Trophoblast cell (in vitro differentiated cells and primary cell): ENCODE results near the gene FGFR3.
A peak's percentile ranks its signal among the peaks of the same experiment; 100 is the strongest.

Experiments used
- DNase-seq, 2 donors: peaks; one replicate each; pipeline ENCODE4 v3.0.0-alpha.2; 2016
- H2AFZ ChIP-seq: 2 replicates; pipeline ENCODE4 v1.6.1; 2013; ENCODE audit warnings: low read length, moderate library complexity, mild to moderate bottlenecking; ENCODE audit not compliant: insufficient read depth, poor library complexity
- H2AK5ac ChIP-seq: 2 replicates; pipeline ENCODE4 v1.6.1; 2013; ENCODE audit warnings: mild to moderate bottlenecking, low read length
- H2BK120ac ChIP-seq: 2 replicates; pipeline ENCODE4 v1.6.1; 2013; ENCODE audit warnings: low read length, mild to moderate bottlenecking, moderate library complexity; ENCODE audit not compliant: insufficient read depth, poor library complexity
- H2BK12ac ChIP-seq: 2 replicates; pipeline ENCODE4 v1.6.1; 2013; ENCODE audit warnings: mild to moderate bottlenecking, low read length, moderate library complexity
- H2BK5ac ChIP-seq: 2 replicates; pipeline ENCODE4 v1.6.1; 2013; ENCODE audit warnings: low read length, low read depth, moderate library complexity, mild to moderate bottlenecking; ENCODE audit not compliant: poor library complexity
- H3K14ac ChIP-seq: 2 replicates; pipeline ENCODE4 v1.6.1; 2013; ENCODE audit warnings: mild to moderate bottlenecking, low read length
- H3K18ac ChIP-seq: 2 replicates; pipeline ENCODE4 v1.6.1; 2013; ENCODE audit warnings: mild to moderate bottlenecking, low read length
- H3K23ac ChIP-seq: 2 replicates; pipeline ENCODE4 v1.6.1; 2013; ENCODE audit warnings: low read length
- H3K27ac ChIP-seq: 2 replicates; pipeline ENCODE4 v1.5.1; 2013; ENCODE audit warnings: low read depth, mild to moderate bottlenecking, inconsistent platforms, low read length, moderate library complexity
- H3K27me3 ChIP-seq: 2 replicates; pipeline ENCODE4 v1.6.1; 2013; ENCODE audit warnings: inconsistent platforms, mild to moderate bottlenecking, low read length, moderate library complexity; ENCODE audit not compliant: insufficient read depth
- H3K36me3 ChIP-seq, 2 experiments: 1 replicate in 1 of 2; 2 replicates in 1 of 2; pipeline ENCODE4 v1.6.1; 2013; ENCODE audit warnings: low read length in 2 of 2, mild to moderate bottlenecking in 2 of 2, moderate library complexity in 1 of 2; ENCODE audit not compliant: insufficient read depth in 2 of 2, control insufficient read depth in 1 of 2
- H3K4ac ChIP-seq: 2 replicates; pipeline ENCODE4 v1.6.1; 2013; ENCODE audit warnings: low read depth, mild to moderate bottlenecking, low read length, moderate library complexity
- H3K4me1 ChIP-seq, 2 experiments: 1 replicate in 1 of 2; 2 replicates in 1 of 2; pipeline ENCODE4 v1.6.1; 2013; ENCODE audit warnings: low read length in 2 of 2, mild to moderate bottlenecking in 2 of 2, moderate library complexity in 1 of 2; ENCODE audit not compliant: insufficient read depth in 2 of 2, control insufficient read depth in 1 of 2
- H3K4me2 ChIP-seq: 2 replicates; pipeline ENCODE4 v1.6.1; 2013; ENCODE audit warnings: inconsistent platforms, mild to moderate bottlenecking, low read length, moderate library complexity
- H3K4me3 ChIP-seq: 2 replicates; pipeline ENCODE4 v1.5.1; 2013; ENCODE audit warnings: mild to moderate bottlenecking, low read depth, low read length, inconsistent platforms
- H3K79me1 ChIP-seq: one replicate; pipeline ENCODE4 v1.6.1; 2013; ENCODE audit warnings: low read length
- H3K79me2 ChIP-seq: 2 replicates; pipeline ENCODE4 v1.6.1; 2013; ENCODE audit warnings: low read length, mild to moderate bottlenecking; ENCODE audit not compliant: control insufficient read depth, insufficient read depth, poor library complexity
- H3K9ac ChIP-seq: 2 replicates; pipeline ENCODE4 v1.6.1; 2013; ENCODE audit warnings: mild to moderate bottlenecking, low read length
- H3K9me3 ChIP-seq: 2 replicates; pipeline ENCODE4 v1.6.1; 2013; ENCODE audit warnings: low read depth, mild to moderate bottlenecking, control low read depth, inconsistent platforms, low read length; ENCODE audit not compliant: insufficient read depth
- H4K12ac ChIP-seq: 2 replicates; pipeline ENCODE4 v1.6.1; 2013; ENCODE audit warnings: low read depth, mild to moderate bottlenecking, low read length, moderate library complexity
- H4K8ac ChIP-seq: 2 replicates; pipeline ENCODE4 v1.6.1; 2013; ENCODE audit warnings: low read depth, mild to moderate bottlenecking, low read length, moderate library complexity
- H4K91ac ChIP-seq: one replicate; pipeline ENCODE4 v1.6.1; 2013; ENCODE audit warnings: low read depth, mild to moderate bottlenecking, low read length, moderate library complexity
- WGBS: extraction: QIAGEN DNeasy Blood & Tissue Kit; methylation state at CpG from one replicate; pipeline ENCODE4 v1.1.7; 2013; ENCODE audit warnings: missing lambda C conversion rate; ENCODE audit not compliant: insufficient read length, insufficient coverage; ENCODE audit errors: extremely low coverage; 5-methylcytosine and 5-hydroxymethylcytosine counted together

The FGFR3 gene

GRCh38 chr4:1788254-1788973, 4.7 kb upstream of the FGFR3 start:
- Histone ChIP-seq H3K9me3 (peaks cover 2% of the 10 kb centered on the region), H3K4me1 (peaks cover 0 to 7% of the 10 kb centered on the region in 2 experiments), H3K14ac (no peak overlapping the region), H3K79me2 (no peaks in the 10 kb centered on the region), H4K8ac (no peak overlapping the region), H2BK5ac (no peak overlapping the region), H3K18ac (no peak overlapping the region), H3K4me3 (no peak overlapping the region), H2BK120ac (no peak overlapping the region), H3K23ac (no peak overlapping the region), H3K27ac (no peak overlapping the region), H3K9ac (no peak overlapping the region), H3K36me3 (no peaks in the 10 kb centered on the region), H3K27me3 (peaks cover 5% of the 10 kb centered on the region), H3K4ac (no peak overlapping the region), H4K12ac (no peak overlapping the region), H3K4me2 (no peak overlapping the region), H2AK5ac (no peak overlapping the region), H2AFZ (no peak overlapping the region), H3K79me1 (peaks cover 3% of the 10 kb centered on the region), H2BK12ac (no peak overlapping the region), H4K91ac (no peak overlapping the region)
- WGBS: no CpG with 5 or more reads among the region's 13 CpGs
- DNase-seq: no peak

DNA sequence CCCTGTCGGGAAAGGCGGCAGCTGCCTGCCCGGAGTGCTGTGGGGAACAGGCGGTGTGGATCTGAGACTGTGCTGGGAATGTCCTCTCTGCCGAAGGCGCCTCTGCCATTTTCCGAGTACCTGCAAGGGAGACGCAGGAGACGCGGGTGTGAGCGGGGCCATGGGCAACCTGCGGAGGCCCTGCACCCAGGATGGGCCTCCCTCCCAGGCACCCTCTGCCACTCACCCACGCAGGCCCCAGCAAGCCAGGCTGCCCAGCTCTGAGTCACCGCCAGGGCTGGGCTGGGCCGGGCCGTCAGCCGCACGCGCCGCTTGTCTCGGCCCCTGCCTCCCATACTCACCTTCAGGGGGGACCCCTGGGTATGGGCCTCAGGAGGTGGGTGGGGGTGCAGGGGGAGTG, 3.5 kb upstream of the FGFR3 start:
- H3K36me3 ChIP-seq: no peaks in the 10 kb centered on the region
- H4K8ac ChIP-seq: no peak overlapping the region
- H2AFZ ChIP-seq: no peak overlapping the region
- no peaks in the 10 kb centered on the region for H3K79me2 ChIP-seq
- WGBS: no CpG with 5 or more reads among the region's 21 CpGs
- no peak overlapping the region for H3K4ac ChIP-seq
- H3K9ac ChIP-seq: no peak overlapping the region
- H3K9me3 ChIP-seq: peaks cover under 1% of the 10 kb centered on the region
- peaks cover 8% of the 10 kb centered on the region for H3K79me1 ChIP-seq
- H4K12ac ChIP-seq: no peak overlapping the region
- no peak overlapping the region for H3K27ac ChIP-seq
- no peak overlapping the region for H2BK12ac ChIP-seq
- peaks cover 14% of the 10 kb centered on the region for H3K27me3 ChIP-seq
- DNase-seq: no peak
- no peak overlapping the region for H2BK120ac ChIP-seq
- no peak overlapping the region for H3K23ac ChIP-seq
- H2AK5ac ChIP-seq: no peak overlapping the region
- no peak overlapping the region for H3K4me2 ChIP-seq
- no peak overlapping the region for H3K18ac ChIP-seq
- no peak overlapping the region for H3K4me3 ChIP-seq
- H4K91ac ChIP-seq: no peak overlapping the region
- H3K14ac ChIP-seq: no peak overlapping the region
- H2BK5ac ChIP-seq: no peak overlapping the region
- peaks cover 8 to 16% of the 10 kb centered on the region in 2 experiments for H3K4me1 ChIP-seq

DNA sequence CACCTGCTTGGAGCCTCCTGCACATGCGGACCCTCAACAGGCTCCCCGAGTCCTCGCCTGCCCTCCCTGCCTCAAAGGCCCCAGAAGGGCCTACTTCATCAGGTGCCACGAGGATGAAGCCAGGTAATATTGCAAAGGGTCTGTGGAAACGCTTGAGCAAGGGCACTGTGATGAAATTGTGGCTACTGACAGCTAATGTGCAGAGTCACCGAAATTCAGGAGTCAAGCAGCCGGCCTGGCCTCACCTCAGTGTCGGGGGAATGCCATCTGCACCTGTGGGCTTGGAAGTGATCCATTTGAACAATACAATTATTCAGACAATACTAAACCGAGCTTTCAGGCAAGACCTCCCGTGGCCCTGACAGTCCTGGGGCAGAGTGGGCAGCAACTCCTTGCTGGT, 3.1 kb upstream of the FGFR3 start:
- no peak overlapping the region for H3K23ac ChIP-seq
- H4K12ac ChIP-seq: no peak overlapping the region
- no peaks in the 10 kb centered on the region for H3K79me2 ChIP-seq
- H2BK12ac ChIP-seq: no peak overlapping the region
- no peak overlapping the region for H2AK5ac ChIP-seq
- H3K27me3 ChIP-seq: peaks cover 18% of the 10 kb centered on the region
- H4K8ac ChIP-seq: no peak overlapping the region
- H3K27ac ChIP-seq: no peak overlapping the region
- no peak for DNase-seq
- no peak overlapping the region for H2AFZ ChIP-seq
- H3K14ac ChIP-seq: no peak overlapping the region
- H3K4ac ChIP-seq: no peak overlapping the region
- no peak overlapping the region for H2BK5ac ChIP-seq
- WGBS: no CpG with 5 or more reads among the region's 10 CpGs
- no peak overlapping the region for H3K9ac ChIP-seq
- no peak overlapping the region for H3K4me3 ChIP-seq
- no peaks in the 10 kb centered on the region for H3K36me3 ChIP-seq
- no peak overlapping the region for H2BK120ac ChIP-seq
- H3K4me1 ChIP-seq: peaks cover 10 to 19% of the 10 kb centered on the region in 2 experiments
- H3K79me1 ChIP-seq: peaks cover 8% of the 10 kb centered on the region
- no peak overlapping the region for H3K18ac ChIP-seq
- H4K91ac ChIP-seq: no peak overlapping the region
- H3K9me3 ChIP-seq: no peaks in the 10 kb centered on the region
- H3K4me2 ChIP-seq: no peak overlapping the region

GRCh38 chr4:1792158-1792831, 798 bp upstream of the FGFR3 start:
- Histone ChIP-seq H2BK120ac (peak overlapping the region; percentile 12), H3K4me3 (no peak overlapping the region), H4K91ac (no peak overlapping the region), H3K79me2 (peaks cover 2% of the 10 kb centered on the region), H3K36me3 (no peaks in the 10 kb centered on the region), H3K9me3 (no peaks in the 10 kb centered on the region), H4K8ac (no peak overlapping the region), H3K79me1 (peaks cover 8% of the 10 kb centered on the region), H3K4me1 (peaks cover 10 to 20% of the 10 kb centered on the region in 2 experiments), H3K18ac (peak overlapping the region; percentile 17), H2BK5ac (no peak overlapping the region), H3K4me2 (peak overlapping the region; percentile 59), H3K4ac (no peak overlapping the region), H3K23ac (no peak overlapping the region), H3K9ac (no peak overlapping the region), H3K27ac (no peak overlapping the region), H2AFZ (peak overlapping the region; percentile 20), H2BK12ac (peak overlapping the region; percentile 27), H3K27me3 (peaks cover 24% of the 10 kb centered on the region), H3K14ac (no peak overlapping the region), H4K12ac (no peak overlapping the region), H2AK5ac (no peak overlapping the region)
- DNase-seq: no peak
- no CpG with 5 or more reads among the region's 29 CpGs for WGBS
